HG02938 (cell line): ENCODE results near the gene NTM.
A peak's percentile ranks its signal among the peaks of the same experiment; 100 is the strongest.

ENCODE experiments used
- ATAC-seq: cut with Tn5 transposase; IDR thresholded peaks from one replicate; pipeline ENCODE4 v1.9.1; 2021; ENCODE audit warnings: mild to moderate bottlenecking, moderate library complexity; ENCODE audit not compliant: unreplicated experiment

NTM gene

GRCh38 chr11:132022285-132022684, 651.9 kb downstream of the NTM start:
- ATAC-seq, result no peak

- no peak for ATAC-seq
These were observed 652.5 kb downstream of the NTM start for GRCh38 chr11:132022733-132023478.

- ATAC-seq, result no peak
These were observed 654.3 kb downstream of the NTM start for GRCh38 chr11:132024587-132025295.

- no peak for ATAC-seq
These were observed 656.3 kb downstream of the NTM start for GRCh38 chr11:132026746-132027145.

- ATAC-seq, result peak; percentile 83
These were observed 658.2 kb downstream of the NTM start for GRCh38 chr11:132028380-132029240.

GRCh38 chr11:132030896-132031295, 660.5 kb downstream of the NTM start:
- ATAC-seq, result no peak

GRCh38 chr11:132032555-132032954, 662.1 kb downstream of the NTM start:
- ATAC-seq, result no peak

- ATAC-seq, result no peak
These were observed 662.6 kb downstream of the NTM start for GRCh38 chr11:132033051-132033450.

GRCh38 chr11:132035228-132035627, 664.8 kb downstream of the NTM start:
- no peak for ATAC-seq

- no peak for ATAC-seq
These were observed 665.4 kb downstream of the NTM start for GRCh38 chr11:132035766-132036165.

- ATAC-seq, result no peak
These were observed 665.8 kb downstream of the NTM start for GRCh38 chr11:132036220-132036619.

GRCh38 chr11:132036746-132037466, 666.5 kb downstream of the NTM start:
- no peak for ATAC-seq

- no peak for ATAC-seq
These were observed 667.0 kb downstream of the NTM start for GRCh38 chr11:132037467-132037862.

GRCh38 chr11:132037956-132038355, 667.5 kb downstream of the NTM start:
- ATAC-seq, result no peak

- ATAC-seq, result no peak
These were observed 669.1 kb downstream of the NTM start for GRCh38 chr11:132039521-132039920.

- ATAC-seq, result no peak
These were observed 671.9 kb downstream of the NTM start for GRCh38 chr11:132042296-132042695.

- no peak for ATAC-seq
These were observed 673.3 kb downstream of the NTM start for GRCh38 chr11:132043714-132044113.

- ATAC-seq, result no peak
These were observed 674.7 kb downstream of the NTM start for GRCh38 chr11:132045107-132045506.

GRCh38 chr11:132046288-132046865, 676.0 kb downstream of the NTM start:
- ATAC-seq, result no peak

GRCh38 chr11:132047167-132047566, 676.8 kb downstream of the NTM start:
- no peak for ATAC-seq
